ENCODE measurements around the gene NIPBL.

- TF ChIP-seq CTCF (conservative IDR thresholded peaks at IDR 0.05) (no peak), EZH2 (IDR thresholded peaks at IDR 0.05; ENCODE audit: low read depth) (no peak)
These were observed 547 bp downstream of the NIPBL start for GRCh38 chr5:36876965-36877666.
